ENCODE data around the gene NDUFV2.

Gene NDUFV2

GRCh38 chr18:9117980-9118841, 15.7 kb downstream of the NDUFV2 start:
- Mint-ChIP-seq H3K27ac (peak overlapping the region; percentile 95), H3K4me1 (peaks cover 88% of the 10 kb centered on the region), H3K4me3 (peak overlapping the region; percentile 80), H3K27me3 (no peaks in the 10 kb centered on the region), H3K36me3 (ENCODE audit: low read depth) (peaks cover 47% of the 10 kb centered on the region), H3K9me3 (no peaks in the 10 kb centered on the region)
- ATAC-seq (peak; percentile 61), DNase-seq (no peak)

- Mint-ChIP-seq H3K4me3 (no peak overlapping the region), H3K36me3 (ENCODE audit: low read depth) (peaks cover 59% of the 10 kb centered on the region), H3K27ac (peak overlapping the region; percentile 59), H3K4me1 (peaks cover 78% of the 10 kb centered on the region), H3K9me3 (no peaks in the 10 kb centered on the region), H3K27me3 (no peaks in the 10 kb centered on the region)
- DNase-seq (no peak), ATAC-seq (no peak)
These were observed 18.3 kb downstream of the NDUFV2 start for GRCh38 chr18:9120796-9121195.

DNA sequence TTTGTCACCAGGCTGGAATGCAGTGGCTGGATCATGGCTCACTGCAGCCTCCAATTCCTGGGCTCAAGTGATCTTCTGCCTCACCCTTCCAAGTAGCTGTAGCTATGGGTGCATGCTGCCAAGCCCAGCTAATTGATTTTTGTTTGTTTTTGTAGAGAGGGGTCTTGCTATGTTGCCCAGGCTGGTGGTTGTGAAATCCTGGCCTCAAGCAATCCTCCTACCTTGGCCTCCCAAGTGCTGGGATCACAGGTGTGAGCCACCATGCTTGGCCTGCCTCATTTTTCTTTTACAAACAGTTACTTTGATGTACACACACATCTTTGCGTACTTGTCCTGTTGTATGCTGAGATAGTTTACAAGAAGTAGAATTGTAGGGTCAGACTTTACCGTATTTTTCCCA, 21.0 kb downstream of the NDUFV2 start:
- peaks cover 68% of the 10 kb centered on the region for H3K36me3 Mint-ChIP-seq (ENCODE audit: low read depth)
- no peak for DNase-seq
- H3K27ac Mint-ChIP-seq, result peak overlapping the region; percentile 6
- H3K4me3 Mint-ChIP-seq, result no peak overlapping the region
- H3K4me1 Mint-ChIP-seq, result peaks cover 57% of the 10 kb centered on the region
- no peaks in the 10 kb centered on the region for H3K27me3 Mint-ChIP-seq
- no peaks in the 10 kb centered on the region for H3K9me3 Mint-ChIP-seq
- ATAC-seq, result no peak

DNA sequence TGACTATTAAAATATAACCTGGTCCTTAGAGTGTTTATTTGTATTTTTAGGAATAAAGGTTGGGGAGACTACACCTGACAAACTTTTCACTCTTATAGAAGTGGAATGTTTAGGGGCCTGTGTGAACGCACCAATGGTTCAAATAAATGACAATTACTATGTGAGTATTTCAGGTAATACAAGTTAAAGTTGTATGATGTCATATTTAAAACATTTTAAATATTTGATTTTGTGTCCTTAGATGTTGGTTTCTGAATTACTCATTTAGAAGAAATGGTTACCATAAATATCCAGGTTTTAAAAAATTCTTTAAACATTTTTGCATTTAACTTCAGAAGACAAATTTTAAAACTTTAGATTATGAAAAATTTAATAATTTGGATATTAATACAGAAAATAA, 22.3 kb downstream of the NDUFV2 start:
- H3K27me3 Mint-ChIP-seq, result no peaks in the 10 kb centered on the region
- H3K9me3 Mint-ChIP-seq, result no peaks in the 10 kb centered on the region
- no peak overlapping the region for H3K27ac Mint-ChIP-seq
- H3K4me3 Mint-ChIP-seq, result no peak overlapping the region
- peaks cover 69% of the 10 kb centered on the region for H3K36me3 Mint-ChIP-seq (ENCODE audit: low read depth)
- no peak for DNase-seq
- peaks cover 51% of the 10 kb centered on the region for H3K4me1 Mint-ChIP-seq
- no peak for ATAC-seq

- Mint-ChIP-seq H3K4me1 (peaks cover 40% of the 10 kb centered on the region), H3K36me3 (ENCODE audit: low read depth) (peaks cover 70% of the 10 kb centered on the region), H3K9me3 (no peaks in the 10 kb centered on the region), H3K27me3 (no peaks in the 10 kb centered on the region), H3K4me3 (no peak overlapping the region), H3K27ac (no peak overlapping the region)
- ATAC-seq (no peak), DNase-seq (no peak)
These were observed 23.8 kb downstream of the NDUFV2 start for GRCh38 chr18:9126337-9126736.

- Mint-ChIP-seq H3K36me3 (ENCODE audit: low read depth) (peaks cover 72% of the 10 kb centered on the region), H3K4me3 (no peak overlapping the region), H3K27ac (no peak overlapping the region), H3K4me1 (peaks cover 39% of the 10 kb centered on the region), H3K27me3 (no peaks in the 10 kb centered on the region), H3K9me3 (no peaks in the 10 kb centered on the region)
- no peak for DNase-seq
- no peak for ATAC-seq
These were observed 27.7 kb downstream of the NDUFV2 start for GRCh38 chr18:9130195-9130594.

- Mint-ChIP-seq H3K9me3 (no peaks in the 10 kb centered on the region), H3K27me3 (no peaks in the 10 kb centered on the region), H3K27ac (peak overlapping the region; percentile 20), H3K36me3 (ENCODE audit: low read depth) (peaks cover 66% of the 10 kb centered on the region), H3K4me1 (peaks cover 42% of the 10 kb centered on the region), H3K4me3 (no peak overlapping the region)
- DNase-seq (no peak), ATAC-seq (no peak)
These were observed 28.3 kb downstream of the NDUFV2 start for GRCh38 chr18:9130806-9131205.

DNA sequence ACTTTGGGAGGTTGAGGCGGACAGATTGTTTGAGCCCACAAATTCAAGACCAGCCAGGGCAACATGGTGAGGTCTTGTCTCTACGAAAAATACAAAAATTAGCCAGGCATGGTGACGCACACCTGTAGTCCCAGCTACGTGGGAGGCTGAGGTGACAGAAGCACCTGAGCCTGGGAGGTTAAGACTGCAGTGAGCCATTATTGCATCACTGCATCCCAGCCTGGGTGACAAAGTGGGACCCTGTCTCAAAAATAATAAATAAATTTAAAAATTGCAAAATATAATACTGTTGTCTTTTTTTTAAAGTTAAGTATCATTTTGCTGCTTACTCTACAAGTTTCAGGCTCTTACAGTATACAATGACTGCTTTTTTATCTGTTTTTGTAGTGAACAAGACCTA, 30.1 kb downstream of the NDUFV2 start:
- H3K4me1 Mint-ChIP-seq, result peaks cover 44% of the 10 kb centered on the region
- no peak overlapping the region for H3K4me3 Mint-ChIP-seq
- no peaks in the 10 kb centered on the region for H3K9me3 Mint-ChIP-seq
- no peak overlapping the region for H3K27ac Mint-ChIP-seq
- ATAC-seq (no peak), DNase-seq (no peak)
- peaks cover 53% of the 10 kb centered on the region for H3K36me3 Mint-ChIP-seq (ENCODE audit: low read depth)
- no peaks in the 10 kb centered on the region for H3K27me3 Mint-ChIP-seq

DNA sequence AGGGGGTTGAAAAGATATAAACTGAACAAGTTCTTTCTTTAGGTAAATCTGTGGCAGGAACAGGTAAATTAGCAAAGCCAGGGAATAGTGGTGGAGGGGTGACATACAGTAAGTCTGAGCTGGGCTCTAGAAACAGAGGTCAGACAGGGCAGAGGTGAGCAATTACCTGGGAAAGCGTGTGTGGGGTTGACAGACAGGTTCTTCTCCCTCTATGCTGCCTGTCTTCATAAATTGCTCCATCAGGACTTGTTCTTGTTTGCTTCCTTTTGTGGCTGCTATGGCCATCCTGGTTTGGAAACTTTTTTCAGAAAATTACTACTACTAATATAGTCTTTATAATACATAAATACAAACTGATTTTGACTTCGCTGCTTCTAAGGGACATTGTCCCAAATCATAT, 30.7 kb downstream of the NDUFV2 start:
- peak overlapping the region; percentile 61 for H3K27ac Mint-ChIP-seq
- H3K9me3 Mint-ChIP-seq, result no peaks in the 10 kb centered on the region
- peaks cover 48% of the 10 kb centered on the region for H3K36me3 Mint-ChIP-seq (ENCODE audit: low read depth)
- H3K27me3 Mint-ChIP-seq, result no peaks in the 10 kb centered on the region
- ATAC-seq (no peak), DNase-seq (no peak)
- H3K4me1 Mint-ChIP-seq, result peaks cover 46% of the 10 kb centered on the region
- H3K4me3 Mint-ChIP-seq, result no peak overlapping the region

DNA sequence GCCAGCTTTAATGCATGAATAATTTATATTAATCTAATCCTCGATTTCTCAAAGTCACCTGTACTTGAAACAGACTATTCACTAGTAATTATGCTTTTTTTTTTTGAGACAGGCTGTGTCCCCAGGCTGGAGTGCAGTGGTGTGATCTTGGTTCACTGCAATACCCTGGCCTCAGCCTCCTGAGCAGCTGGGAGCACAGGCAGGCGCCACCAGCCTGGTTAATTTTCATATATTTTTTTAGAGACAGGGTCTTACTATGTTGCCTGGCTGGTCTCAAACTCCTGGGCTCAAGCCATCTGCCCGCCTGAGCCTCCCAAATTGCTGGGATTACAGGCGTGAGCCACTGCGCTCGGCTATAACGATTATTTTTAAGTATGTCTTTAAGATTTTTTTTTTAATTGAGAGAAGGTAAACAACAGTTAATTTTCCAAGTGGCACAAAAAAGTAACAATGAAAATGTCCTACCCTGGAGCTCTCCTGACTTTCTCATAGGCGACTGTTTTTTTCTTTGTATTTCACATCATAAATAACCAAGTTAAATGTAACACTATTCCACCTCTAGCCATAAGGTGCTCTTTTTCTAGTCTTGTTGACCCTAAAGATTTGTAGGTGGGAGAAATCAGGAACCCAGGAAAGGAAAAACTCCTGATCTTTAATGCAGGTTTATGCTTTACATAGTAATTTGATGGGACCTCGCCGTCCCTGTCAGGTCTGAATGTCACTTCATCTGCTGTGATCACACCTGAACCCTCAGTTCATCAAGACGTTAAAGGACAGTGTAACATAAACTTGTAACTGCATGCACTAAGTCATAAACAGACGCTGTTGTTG, 32.8 kb downstream of the NDUFV2 start:
- Mint-ChIP-seq H3K36me3 (ENCODE audit: low read depth) (peaks cover 38% of the 10 kb centered on the region), H3K27ac (peak overlapping the region; percentile 98), H3K27me3 (no peaks in the 10 kb centered on the region), H3K4me1 (peaks cover 56% of the 10 kb centered on the region), H3K4me3 (peak overlapping the region; percentile 95), H3K9me3 (no peaks in the 10 kb centered on the region)
- ATAC-seq (no peak), DNase-seq (no peak)

- no peak for DNase-seq
- H3K27me3 Mint-ChIP-seq, result no peaks in the 10 kb centered on the region
- ATAC-seq, result peak; percentile 11
- H3K9me3 Mint-ChIP-seq, result no peaks in the 10 kb centered on the region
- H3K36me3 Mint-ChIP-seq (ENCODE audit: low read depth), result peaks cover 35% of the 10 kb centered on the region
- H3K4me3 Mint-ChIP-seq, result peak overlapping the region; percentile 95
- H3K4me1 Mint-ChIP-seq, result peaks cover 62% of the 10 kb centered on the region
- peak overlapping the region; percentile 98 for H3K27ac Mint-ChIP-seq
These were observed 33.4 kb downstream of the NDUFV2 start for GRCh38 chr18:9135912-9136314.

DNA sequence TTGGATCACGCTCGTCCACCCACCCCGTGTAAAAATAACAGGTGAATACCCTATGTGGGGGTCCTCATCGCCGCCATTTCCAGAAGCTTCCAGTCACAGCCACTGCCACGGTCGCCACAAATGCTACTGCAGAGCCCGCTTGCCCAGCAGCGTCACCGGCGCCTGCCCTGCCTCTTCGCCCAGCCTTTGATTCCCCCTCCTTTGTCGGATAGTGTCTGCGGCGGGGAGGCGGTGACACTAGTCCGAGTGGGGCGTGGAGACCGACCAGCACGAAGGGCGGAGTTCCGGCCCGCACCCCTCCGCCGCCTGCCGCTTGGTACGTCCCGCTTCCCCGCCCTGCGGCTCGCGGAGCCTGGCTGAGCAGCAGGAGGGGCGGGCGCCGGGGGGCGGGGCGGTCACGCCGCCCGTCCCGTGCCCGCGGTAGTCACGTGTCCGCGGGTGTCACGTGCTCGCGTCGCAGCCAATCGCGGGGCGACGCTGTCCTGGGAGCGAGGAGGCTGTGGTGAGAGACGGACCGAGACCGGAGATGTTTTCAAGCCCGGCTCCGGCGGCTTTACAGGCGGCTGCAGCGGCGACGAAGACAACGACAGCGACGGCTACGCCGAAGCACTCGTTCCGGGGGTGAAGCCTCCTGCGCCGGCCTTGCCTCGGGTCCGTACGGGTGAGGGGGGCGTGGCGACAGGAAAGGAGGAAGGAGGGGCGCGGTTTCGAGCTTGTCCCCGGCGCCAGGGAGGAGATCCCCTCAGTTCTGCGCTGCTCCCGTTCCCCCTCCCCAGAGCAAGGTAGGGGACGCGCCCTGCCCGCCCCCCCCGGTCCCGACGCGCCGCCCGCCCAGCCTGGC, 34.0 kb downstream of the NDUFV2 start, which contains the start of gene ANKRD12:
ANKRD12 (plus strand) TSS at position 467 of the 841 bp plus-strand sequence. CDS start 45,652 bp downstream, outside the sequence.
- Mint-ChIP-seq H3K36me3 (ENCODE audit: low read depth) (peaks cover 32% of the 10 kb centered on the region), H3K9me3 (no peaks in the 10 kb centered on the region), H3K27ac (peak within 1 kb of the TSS; percentile 98), H3K4me3 (peak within 1 kb of the TSS; percentile 95), H3K4me1 (peaks cover 68% of the 10 kb centered on the region), H3K27me3 (no peaks in the 10 kb centered on the region)
- ATAC-seq, result peak; percentile 78
- DNase-seq, result peak; percentile 98

DNA sequence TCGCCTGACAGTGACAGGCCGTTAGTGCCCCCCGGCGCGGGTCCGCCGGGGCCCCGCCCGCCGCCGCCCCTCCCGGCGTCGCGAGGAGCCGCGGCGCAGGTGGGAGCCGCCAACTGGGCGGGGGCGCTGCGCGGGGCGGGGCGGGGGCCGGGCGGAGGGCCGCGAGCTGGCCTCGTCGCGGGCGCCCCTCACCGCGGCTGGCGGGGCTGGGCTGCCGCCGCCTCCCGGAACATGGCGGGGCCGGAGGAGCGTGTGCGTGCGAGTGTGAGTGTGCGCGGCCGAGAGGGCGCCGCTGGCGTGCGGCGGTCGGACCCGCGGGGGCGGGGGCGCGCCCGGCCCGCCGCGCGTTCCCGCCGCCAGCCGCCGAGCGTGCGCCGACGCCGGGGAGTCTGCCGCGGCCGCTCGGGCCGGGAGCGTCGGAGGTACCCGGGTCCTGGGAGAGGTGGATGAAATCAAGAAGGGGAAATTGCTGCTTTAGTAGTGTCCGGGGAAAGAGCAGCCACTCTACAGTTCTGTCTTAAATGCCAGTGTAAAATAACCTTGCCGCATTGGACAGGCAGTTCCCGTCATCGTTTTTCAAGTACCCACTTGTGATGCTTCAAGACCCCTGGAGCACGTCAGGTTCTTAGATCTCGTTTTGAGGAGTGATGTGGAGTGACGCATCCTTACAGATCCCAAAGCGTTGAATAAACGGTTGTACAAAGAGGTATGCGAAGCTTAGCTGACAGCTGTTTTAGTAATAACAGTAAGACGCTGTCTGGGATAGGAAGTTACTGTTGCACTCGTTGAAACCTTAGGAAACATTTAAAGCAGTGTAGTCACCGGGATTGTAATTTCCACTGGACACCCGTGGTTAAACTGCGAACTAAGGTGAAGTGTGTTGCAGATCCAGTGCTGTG, 34.9 kb downstream of the NDUFV2 start:
- H3K9me3 Mint-ChIP-seq, result no peaks in the 10 kb centered on the region
- ATAC-seq (peak; percentile 40), DNase-seq (peak; percentile 73)
- H3K27me3 Mint-ChIP-seq, result no peaks in the 10 kb centered on the region
- H3K27ac Mint-ChIP-seq, result peak overlapping the region; percentile 97
- H3K36me3 Mint-ChIP-seq (ENCODE audit: low read depth), result peaks cover 27% of the 10 kb centered on the region
- H3K4me1 Mint-ChIP-seq, result peaks cover 72% of the 10 kb centered on the region
- peak overlapping the region; percentile 95 for H3K4me3 Mint-ChIP-seq

All from activated naive CD8-positive, alpha-beta T cell treated with anti-CD3 and anti-CD28 coated beads, Interleukin-2, amount 50 U/mL, for 24 hours (primary cell).